Mesenchymal stem cell (in vitro differentiated cells and primary cell): ENCODE data around the gene SMAD1.

ENCODE experiments used
- DNase-seq: peaks from one replicate; pipeline ENCODE4 v3.0.0-alpha.2; 2013
- H2AFZ ChIP-seq: one replicate; pipeline ENCODE4 v1.6.1; 2013; ENCODE audit warnings: low read depth, mild to moderate bottlenecking, control low read depth, inconsistent platforms, low read length, moderate library complexity
- H2AK5ac ChIP-seq: 2 replicates; pipeline ENCODE4 v1.6.1; 2013; ENCODE audit warnings: low read length, moderate library complexity, mild to moderate bottlenecking, inconsistent platforms; ENCODE audit not compliant: severe bottlenecking
- H2BK120ac ChIP-seq: one replicate; pipeline ENCODE4 v1.6.1; 2013; ENCODE audit warnings: low read depth, mild to moderate bottlenecking, inconsistent platforms, low read length, moderate library complexity
- H2BK12ac ChIP-seq, 2 experiments: one replicate each; pipeline ENCODE4 v1.6.1; 2013; ENCODE audit warnings: inconsistent platforms in 2 of 2, low read length in 2 of 2, mild to moderate bottlenecking in 2 of 2, moderate library complexity in 2 of 2, control low read depth in 1 of 2
- H2BK15ac ChIP-seq: one replicate; pipeline ENCODE4 v1.6.1; 2013; ENCODE audit warnings: mild to moderate bottlenecking, low read depth, inconsistent platforms; ENCODE audit not compliant: poor library complexity, severe bottlenecking
- H2BK5ac ChIP-seq: 2 replicates; pipeline ENCODE4 v1.6.1; 2013; ENCODE audit warnings: low read depth, mild to moderate bottlenecking, low read length, control low read depth, inconsistent platforms; ENCODE audit not compliant: poor library complexity, severe bottlenecking
- H3K14ac ChIP-seq, 2 experiments: one replicate each; pipeline ENCODE4 v1.6.1; 2013; ENCODE audit warnings: inconsistent platforms in 2 of 2, low read length in 2 of 2, control low read depth in 1 of 2, mild to moderate bottlenecking in 1 of 2, moderate library complexity in 1 of 2
- H3K18ac ChIP-seq, 2 experiments: one replicate each; pipeline ENCODE4 v1.6.1; 2013; ENCODE audit warnings: inconsistent platforms in 2 of 2, low read length in 2 of 2, control low read depth in 1 of 2, low read depth in 1 of 2, mild to moderate bottlenecking in 1 of 2
- H3K23ac ChIP-seq, 2 experiments: one replicate each; pipeline ENCODE4 v1.6.1; 2013; ENCODE audit warnings: inconsistent platforms in 2 of 2, low read length in 2 of 2, mild to moderate bottlenecking in 2 of 2, moderate library complexity in 2 of 2, control low read depth in 1 of 2
- H3K27ac ChIP-seq: 2 replicates; pipeline ENCODE4 v1.5.1; 2013; ENCODE audit warnings: mild to moderate bottlenecking, moderate library complexity, low read length, control low read depth, inconsistent platforms; ENCODE audit not compliant: poor library complexity, severe bottlenecking
- H3K27me3 ChIP-seq, 2 experiments: 2 replicates each; pipeline versions ENCODE4 v1.6.1 to v1.7.0; 2013; ENCODE audit warnings: low read length in 2 of 2, mild to moderate bottlenecking in 2 of 2, moderate library complexity in 2 of 2, control low read depth in 1 of 2, inconsistent platforms in 1 of 2; ENCODE audit not compliant: control insufficient read depth in 1 of 2, insufficient read depth in 1 of 2
- H3K36me3 ChIP-seq, 2 experiments: 2 replicates each; pipeline versions ENCODE4 v1.6.1 to v1.7.0; 2013; ENCODE audit warnings: low read length in 2 of 2, control low read depth in 1 of 2, inconsistent platforms in 1 of 2, low read depth in 1 of 2, mild to moderate bottlenecking in 1 of 2; ENCODE audit not compliant: insufficient read depth in 2 of 2, control insufficient read depth in 1 of 2
- H3K4ac ChIP-seq, 2 experiments: one replicate each; pipeline ENCODE4 v1.6.1; 2013; ENCODE audit warnings: inconsistent platforms in 2 of 2, low read length in 2 of 2, mild to moderate bottlenecking in 2 of 2, moderate library complexity in 2 of 2, control low read depth in 1 of 2, low read depth in 1 of 2
- H3K4me1 ChIP-seq: 2 replicates; pipeline ENCODE4 v1.6.1; 2013; ENCODE audit warnings: low read depth, low read length, control low read depth; ENCODE audit not compliant: control insufficient read depth, insufficient read depth
- H3K4me2 ChIP-seq: 2 replicates; pipeline ENCODE4 v1.6.1; 2013; ENCODE audit warnings: low read length, mild to moderate bottlenecking, inconsistent platforms; ENCODE audit not compliant: poor library complexity, severe bottlenecking
- H3K4me3 ChIP-seq, 2 experiments: 2 replicates each; pipeline versions ENCODE4 v1.5.1 to v1.7.0; 2013; ENCODE audit warnings: low read length in 2 of 2, mild to moderate bottlenecking in 2 of 2, control low read depth in 1 of 2, low read depth in 1 of 2; ENCODE audit not compliant: insufficient read depth in 1 of 2
- H3K79me1 ChIP-seq: replicated peaks from 2 replicates; pipeline ENCODE4 v1.6.1; 2013; ENCODE audit warnings: mild to moderate bottlenecking, control low read depth, low read length, inconsistent platforms; ENCODE audit not compliant: poor library complexity, severe bottlenecking
- H3K9ac ChIP-seq: 2 replicates; pipeline ENCODE4 v1.7.0; 2013; ENCODE audit warnings: mild to moderate bottlenecking, low read length, moderate library complexity
- H3K9me3 ChIP-seq: 2 replicates; pipeline ENCODE4 v1.7.0; 2013; ENCODE audit warnings: mild to moderate bottlenecking, low read length; ENCODE audit not compliant: control insufficient read depth
- H4K8ac ChIP-seq: one replicate; pipeline ENCODE4 v1.6.1; 2013; ENCODE audit warnings: inconsistent platforms, mild to moderate bottlenecking, low read length, moderate library complexity
- H4K91ac ChIP-seq: one replicate; pipeline ENCODE4 v1.6.1; 2013; ENCODE audit warnings: mild to moderate bottlenecking, low read length, inconsistent platforms
- WGBS: methylation state at CpG from one replicate; pipeline ENCODE4 v1.1.7; 2013; ENCODE audit warnings: mixed read lengths; 5-methylcytosine and 5-hydroxymethylcytosine counted together

SMAD1 gene

DNA sequence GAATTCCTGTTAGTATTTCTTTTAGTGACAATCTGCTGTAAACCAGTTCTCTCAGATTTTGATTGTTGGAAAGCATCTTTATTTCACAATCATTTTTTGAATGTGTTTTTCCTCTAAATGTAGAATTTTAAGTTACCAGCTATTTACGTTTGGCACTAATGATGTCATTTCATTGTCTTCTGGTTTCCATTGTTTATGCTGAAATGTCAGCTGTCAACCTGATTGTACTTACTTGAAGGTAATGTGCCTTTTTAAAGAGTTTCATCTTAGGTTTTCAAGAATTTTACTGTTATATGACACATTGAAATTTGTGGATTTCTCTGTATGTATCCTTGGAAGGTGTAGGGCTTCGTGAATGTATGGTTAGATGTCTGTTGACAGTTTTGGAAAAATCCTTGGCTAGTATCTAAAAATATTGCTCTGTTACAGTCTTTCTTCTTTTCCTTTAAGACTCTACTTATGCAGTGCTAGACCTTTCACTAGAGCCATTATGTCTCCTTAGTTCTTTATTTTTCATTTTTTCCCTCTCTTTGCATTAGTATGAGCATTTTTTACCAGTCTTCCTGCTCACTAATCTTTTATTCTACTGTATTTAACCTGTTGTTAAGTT, 30.4 kb downstream of the SMAD1 start:
- Histone ChIP-seq H2AK5ac (no peak overlapping the region), H3K4me1 (no peaks in the 10 kb centered on the region)
- WGBS: 100% methylated on average over 2 of the region's 2 CpGs

DNA sequence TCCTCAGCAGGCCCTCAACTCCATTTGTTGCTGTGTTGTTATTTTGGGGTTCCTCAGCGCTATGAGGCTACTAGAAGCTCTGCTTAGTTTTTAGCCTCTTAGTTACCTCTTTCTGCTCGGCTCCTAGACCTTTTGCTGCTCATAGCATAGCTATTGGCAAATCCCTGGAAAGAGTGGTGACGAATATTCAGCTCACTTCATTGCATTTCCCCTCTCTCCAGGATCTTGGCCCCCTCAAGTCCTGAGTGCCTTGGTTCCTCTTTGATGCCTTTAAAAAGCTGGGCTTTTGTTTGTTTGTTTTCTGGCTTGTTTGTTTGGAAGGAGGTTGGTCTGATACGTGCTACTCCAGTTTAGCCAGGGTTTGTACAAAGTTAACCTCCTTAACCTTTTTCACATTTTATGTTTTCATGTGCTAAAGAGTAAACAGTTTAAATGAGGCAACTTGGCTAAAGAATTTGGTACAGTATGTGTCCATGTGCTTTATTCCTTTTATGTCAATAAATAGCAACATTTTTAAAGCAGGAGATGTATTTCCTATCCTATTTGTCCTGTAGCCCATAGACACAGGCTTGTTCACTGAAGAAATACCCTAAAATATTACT, 31.5 kb downstream of the SMAD1 start:
- H3K4me3 ChIP-seq: peak overlapping the region in 1 of 2 experiments; percentile 3
- no peak overlapping the region for H4K91ac ChIP-seq
- H2BK120ac ChIP-seq: no peak overlapping the region
- 82% methylated on average over 2 of the region's 4 CpGs for WGBS
- H2BK5ac ChIP-seq: no peak overlapping the region
- H3K14ac ChIP-seq: no peak overlapping the region
- H3K9me3 ChIP-seq: peaks cover 33% of the 10 kb centered on the region
- no peak overlapping the region for H3K9ac ChIP-seq
- H3K4ac ChIP-seq: no peak overlapping the region
- peaks cover 14% of the 10 kb centered on the region for H3K79me1 ChIP-seq
- no peak overlapping the region for H3K18ac ChIP-seq
- no peak overlapping the region for H4K8ac ChIP-seq
- no peak for DNase-seq
- no peaks in the 10 kb centered on the region for H3K27me3 ChIP-seq
- no peak overlapping the region for H3K4me2 ChIP-seq
- H2AFZ ChIP-seq: no peak overlapping the region
- H3K4me1 ChIP-seq: no peaks in the 10 kb centered on the region
- H3K23ac ChIP-seq: no peak overlapping the region
- H3K36me3 ChIP-seq: peaks cover 5 to 16% of the 10 kb centered on the region in 2 experiments
- no peak overlapping the region for H2AK5ac ChIP-seq
- H2BK12ac ChIP-seq: no peak overlapping the region
- H3K27ac ChIP-seq: no peak overlapping the region
- no peak overlapping the region for H2BK15ac ChIP-seq

More for the DNA sequence above, 30.4 kb downstream of the SMAD1 start:
- Histone ChIP-seq H3K27me3 (no peaks in the 10 kb centered on the region), H3K9ac (no peak overlapping the region), H3K23ac (no peak overlapping the region), H3K4me3 (no peak overlapping the region), H4K8ac (no peak overlapping the region), H3K27ac (no peak overlapping the region), H2BK12ac (no peak overlapping the region), H3K79me1 (peaks cover 13% of the 10 kb centered on the region), H4K91ac (no peak overlapping the region), H2BK5ac (no peak overlapping the region), H3K14ac (no peak overlapping the region), H3K18ac (no peak overlapping the region), H3K36me3 (peaks cover 5 to 13% of the 10 kb centered on the region in 2 experiments), H3K4me2 (no peak overlapping the region), H3K9me3 (peaks cover 33% of the 10 kb centered on the region), H2AFZ (no peak overlapping the region), H3K4ac (no peak overlapping the region), H2BK15ac (no peak overlapping the region), H2BK120ac (no peak overlapping the region)
- peak; percentile 39 for DNase-seq

- Histone ChIP-seq H3K18ac (no peak overlapping the region), H3K4me3 (no peak overlapping the region)
- WGBS: 100% methylated on average over 1 of the region's 1 CpG
Measured at GRCh38 chr4:145520172-145520571, 38.5 kb downstream of the SMAD1 start.

DNA sequence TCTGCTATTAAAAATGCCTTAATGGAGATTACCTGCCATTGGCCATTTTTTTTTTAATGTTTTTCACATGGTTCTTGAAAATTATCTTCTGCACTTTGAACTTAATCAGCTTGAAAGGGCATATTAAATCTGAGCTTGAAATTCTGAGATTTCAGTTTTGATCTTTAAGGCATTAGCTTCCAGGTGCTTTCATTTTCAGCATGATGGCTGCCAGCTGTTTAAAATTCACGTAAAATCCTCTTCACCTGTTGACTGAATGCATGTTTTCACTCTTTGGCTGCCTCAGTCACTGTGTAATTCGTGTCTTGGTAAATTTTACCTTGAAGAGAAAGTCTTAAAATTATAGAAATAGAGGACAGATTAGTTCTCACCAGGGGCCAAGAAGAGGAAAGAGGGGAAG, 39.6 kb downstream of the SMAD1 start:
- Histone ChIP-seq H3K9ac (no peak overlapping the region), H4K8ac (no peak overlapping the region), H2AK5ac (no peak overlapping the region), H3K4me2 (no peak overlapping the region), H3K4ac (no peak overlapping the region), H3K4me1 (peaks cover 2% of the 10 kb centered on the region), H3K23ac (no peak overlapping the region), H3K4me3 (no peak overlapping the region), H4K91ac (no peak overlapping the region), H2BK12ac (no peak overlapping the region), H3K27me3 (no peaks in the 10 kb centered on the region), H2AFZ (no peak overlapping the region), H3K18ac (no peak overlapping the region), H2BK15ac (no peak overlapping the region), H2BK5ac (no peak overlapping the region), H3K36me3 (peaks cover 0 to 15% of the 10 kb centered on the region in 2 experiments), H3K14ac (no peak overlapping the region), H2BK120ac (no peak overlapping the region), H3K9me3 (no peaks in the 10 kb centered on the region), H3K27ac (no peak overlapping the region), H3K79me1 (peaks cover 19% of the 10 kb centered on the region)
- no peak for DNase-seq
- 99% methylated on average over 2 of the region's 2 CpGs for WGBS

More at GRCh38 chr4:145520172-145520571, 38.5 kb downstream of the SMAD1 start:
- no peak overlapping the region for H3K4ac ChIP-seq
- H3K14ac ChIP-seq: no peak overlapping the region
- no peak for DNase-seq
- peaks cover 0 to 15% of the 10 kb centered on the region in 2 experiments for H3K36me3 ChIP-seq
- H3K9ac ChIP-seq: no peak overlapping the region
- no peaks in the 10 kb centered on the region for H3K27me3 ChIP-seq
- no peak overlapping the region for H2AFZ ChIP-seq
- H3K4me1 ChIP-seq: no peaks in the 10 kb centered on the region
- no peak overlapping the region for H2BK12ac ChIP-seq
- no peak overlapping the region for H2BK15ac ChIP-seq
- no peak overlapping the region for H2AK5ac ChIP-seq
- no peaks in the 10 kb centered on the region for H3K9me3 ChIP-seq
- no peak overlapping the region for H3K23ac ChIP-seq
- H2BK120ac ChIP-seq: no peak overlapping the region
- H3K4me2 ChIP-seq: no peak overlapping the region
- H2BK5ac ChIP-seq: no peak overlapping the region
- H4K8ac ChIP-seq: no peak overlapping the region
- H4K91ac ChIP-seq: no peak overlapping the region
- H3K27ac ChIP-seq: no peak overlapping the region
- H3K79me1 ChIP-seq: peaks cover 16% of the 10 kb centered on the region
